ENCODE results near the gene TMEM179.

GRCh38 chr14:104562606-104563005 lies 42.0 kb downstream of the TMEM179 start:
- TF ChIP-seq GATA3 (IDR thresholded peaks at IDR 0.05; ENCODE audit: low read depth, low read length) = no peak
- no peak for TF ChIP-seq GATA2 (IDR thresholded peaks at IDR 0.05; ENCODE audit: low read depth, low read length)

Measured in SH-SY5Y (cell line).